Measurements from ENCODE around the gene PRR7. TPM values are rescaled to one million over a fixed set of nuclear protein-coding genes. Genes with fewer than 3 reads are reported as not detected.
A peak's percentile ranks its signal among the peaks of the same experiment; 100 is the strongest.
"Not testable (repeated sequence)": the region's sequence is repeated elsewhere in the genome, so short reads cannot be mapped to it uniquely, and the experiment has no call there.

Gene PRR7
- total RNA-seq, 1 donor from 2014 or later, result 1.7 TPM

GRCh38 chr5:177419046-177419445 is 27.6 kb upstream of the PRR7 start:
- TF ChIP-seq CTCF (IDR thresholded peaks at IDR 0.05), result no peak
- H3K4me3 ChIP-seq, result no peak overlapping the region
- H3K27ac ChIP-seq, result no peak overlapping the region
- no peaks in the 10 kb centered on the region for H3K36me3 ChIP-seq
- ATAC-seq (peak; percentile 29 to 37), DNase-seq (no peak)
- H3K4me1 ChIP-seq, result peaks cover 12% of the 10 kb centered on the region
- intact Hi-C loops (cut with DNase I), result no loop called here
- H3K27me3 ChIP-seq (ENCODE audit: low read depth), result no peaks in the 10 kb centered on the region
- no peaks in the 10 kb centered on the region for H3K9me3 ChIP-seq

GRCh38 chr5:177420472-177420871 is 26.1 kb upstream of the PRR7 start:
- H3K27me3 ChIP-seq (ENCODE audit: low read depth); ATAC-seq; H3K9me3 ChIP-seq; H3K36me3 ChIP-seq; H3K27ac ChIP-seq; H3K4me3 ChIP-seq; DNase-seq; intact Hi-C loops (cut with DNase I): not testable (repeated sequence)
- H3K4me1 ChIP-seq, result peaks cover 17% of the 10 kb centered on the region

GRCh38 chr5:177421062-177421798 is 25.4 kb upstream of the PRR7 start:
- no peaks in the 10 kb centered on the region for H3K9me3 ChIP-seq
- no peak overlapping the region for H3K27ac ChIP-seq
- DNase-seq, result no peak

GRCh38 chr5:177423671-177424070 is 22.9 kb upstream of the PRR7 start:
- Histone ChIP-seq H3K9me3 (no peaks in the 10 kb centered on the region), H3K27ac (no peak overlapping the region), H3K27me3 (ENCODE audit: low read depth) (no peaks in the 10 kb centered on the region), H3K4me1 (peaks cover 23% of the 10 kb centered on the region), H3K36me3 (no peaks in the 10 kb centered on the region), H3K4me3 (no peak overlapping the region)
- TF ChIP-seq CTCF (IDR thresholded peaks at IDR 0.05), result no peak
- intact Hi-C loops (cut with DNase I), result no loop called here
- no peak for DNase-seq
- ATAC-seq, result no peak

More at GRCh38 chr5:177421062-177421798, 25.4 kb upstream of the PRR7 start:
- no peak for ATAC-seq
- Histone ChIP-seq H3K4me1 (peaks cover 19% of the 10 kb centered on the region), H3K4me3 (no peak overlapping the region), H3K27me3 (ENCODE audit: low read depth) (no peaks in the 10 kb centered on the region), H3K36me3 (no peaks in the 10 kb centered on the region)
- no peak for TF ChIP-seq CTCF (IDR thresholded peaks at IDR 0.05)
- intact Hi-C loops (cut with DNase I), result no loop called here

- DNase-seq, result no peak
- Histone ChIP-seq H3K36me3 (no peaks in the 10 kb centered on the region), H3K4me3 (peak overlapping the region; percentile 57), H3K27ac (peak overlapping the region; percentile 92), H3K27me3 (ENCODE audit: low read depth) (no peaks in the 10 kb centered on the region), H3K9me3 (no peaks in the 10 kb centered on the region), H3K4me1 (peaks cover 39% of the 10 kb centered on the region)
- intact Hi-C loops (cut with DNase I), result no loop called here
- ATAC-seq, result no peak
- no peak for TF ChIP-seq CTCF (IDR thresholded peaks at IDR 0.05)
Observed at GRCh38 chr5:177425196-177425800, 21.3 kb upstream of the PRR7 start.

All from lower lobe of right lung (tissue), 2 donors.